WI38 (cell line): ENCODE results near the gene WNT2B.

Source experiments
- H3K4me3 ChIP-seq: 2 replicates; pipeline ENCODE4 v1.5.1; 2011; ENCODE audit warnings: low read depth, mild to moderate bottlenecking, control low read depth, low read length
- TF ChIP-seq, protein P1 (sequence below): IDR thresholded peaks from 2 replicates; pipeline ENCODE4 v1.5.1; 2012; ENCODE audit warnings: low read depth, mild to moderate bottlenecking, control low read depth, low read length

WNT2B gene

DNA sequence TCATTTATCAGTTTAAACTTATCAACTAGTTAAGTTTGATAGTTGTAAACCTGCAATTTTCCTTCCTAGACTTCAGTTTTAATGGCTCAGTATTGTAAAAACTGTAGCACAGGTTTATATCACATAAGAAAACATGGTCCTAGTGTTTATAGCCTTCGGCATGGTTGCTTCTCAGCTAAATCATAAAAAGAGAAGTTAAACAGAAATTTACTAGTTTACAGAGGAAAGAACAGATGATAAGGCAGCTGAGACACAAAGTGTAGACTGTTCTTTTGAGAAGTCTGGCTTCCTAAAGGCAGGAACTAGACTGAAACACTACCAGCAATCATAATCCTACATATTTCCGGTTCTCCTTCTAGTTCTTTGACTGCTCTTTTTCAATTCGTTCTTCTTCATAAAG lies 39.8 kb downstream of the WNT2B start:
- no peak overlapping the region for H3K4me3 ChIP-seq
- TF ChIP-seq, protein P1, sequence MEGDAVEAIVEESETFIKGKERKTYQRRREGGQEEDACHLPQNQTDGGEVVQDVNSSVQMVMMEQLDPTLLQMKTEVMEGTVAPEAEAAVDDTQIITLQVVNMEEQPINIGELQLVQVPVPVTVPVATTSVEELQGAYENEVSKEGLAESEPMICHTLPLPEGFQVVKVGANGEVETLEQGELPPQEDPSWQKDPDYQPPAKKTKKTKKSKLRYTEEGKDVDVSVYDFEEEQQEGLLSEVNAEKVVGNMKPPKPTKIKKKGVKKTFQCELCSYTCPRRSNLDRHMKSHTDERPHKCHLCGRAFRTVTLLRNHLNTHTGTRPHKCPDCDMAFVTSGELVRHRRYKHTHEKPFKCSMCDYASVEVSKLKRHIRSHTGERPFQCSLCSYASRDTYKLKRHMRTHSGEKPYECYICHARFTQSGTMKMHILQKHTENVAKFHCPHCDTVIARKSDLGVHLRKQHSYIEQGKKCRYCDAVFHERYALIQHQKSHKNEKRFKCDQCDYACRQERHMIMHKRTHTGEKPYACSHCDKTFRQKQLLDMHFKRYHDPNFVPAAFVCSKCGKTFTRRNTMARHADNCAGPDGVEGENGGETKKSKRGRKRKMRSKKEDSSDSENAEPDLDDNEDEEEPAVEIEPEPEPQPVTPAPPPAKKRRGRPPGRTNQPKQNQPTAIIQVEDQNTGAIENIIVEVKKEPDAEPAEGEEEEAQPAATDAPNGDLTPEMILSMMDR = no peak

DNA sequence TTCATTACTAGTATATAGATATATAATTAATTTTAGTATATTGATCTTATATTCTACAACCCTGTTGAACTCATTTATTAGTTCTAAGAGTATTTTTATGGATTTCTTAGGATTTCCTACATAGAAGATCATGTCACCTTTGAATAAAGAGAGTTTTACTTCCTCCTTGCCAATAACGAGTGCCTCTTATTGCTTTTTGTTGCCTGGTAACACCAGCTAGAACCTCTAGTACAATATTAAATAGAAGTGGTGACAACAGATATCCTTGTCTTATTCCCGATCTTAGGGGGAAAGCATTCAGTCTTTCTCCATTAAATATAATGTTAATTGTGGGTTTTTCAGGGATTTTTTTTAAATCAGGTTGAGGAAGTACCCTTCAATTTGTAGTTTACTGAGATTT lies 40.8 kb downstream of the WNT2B start:
- TF ChIP-seq, protein P1 = no peak

DNA sequence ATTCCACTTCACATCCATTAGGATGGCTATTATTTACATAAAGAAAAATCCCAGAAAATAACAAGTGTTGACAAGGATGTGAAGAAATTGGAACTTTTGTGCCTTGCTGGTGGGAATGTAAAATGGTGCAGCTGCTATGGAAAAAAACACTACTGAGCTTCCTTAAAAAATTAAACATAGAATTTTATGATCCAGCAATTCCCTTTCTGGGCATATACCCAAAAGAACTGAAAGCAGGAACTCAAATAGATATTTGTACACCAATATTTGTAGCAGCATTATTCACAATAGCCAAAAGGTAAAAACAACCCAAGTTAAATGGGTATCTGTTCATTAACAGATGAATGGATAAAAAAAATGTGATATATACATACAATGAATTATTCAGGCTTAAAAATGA lies 45.6 kb downstream of the WNT2B start:
- TF ChIP-seq, protein P1 = no peak
- H3K4me3 ChIP-seq = no peak overlapping the region

More for the DNA sequence above, 40.8 kb downstream of the WNT2B start:
- H3K4me3 ChIP-seq = no peak overlapping the region

DNA sequence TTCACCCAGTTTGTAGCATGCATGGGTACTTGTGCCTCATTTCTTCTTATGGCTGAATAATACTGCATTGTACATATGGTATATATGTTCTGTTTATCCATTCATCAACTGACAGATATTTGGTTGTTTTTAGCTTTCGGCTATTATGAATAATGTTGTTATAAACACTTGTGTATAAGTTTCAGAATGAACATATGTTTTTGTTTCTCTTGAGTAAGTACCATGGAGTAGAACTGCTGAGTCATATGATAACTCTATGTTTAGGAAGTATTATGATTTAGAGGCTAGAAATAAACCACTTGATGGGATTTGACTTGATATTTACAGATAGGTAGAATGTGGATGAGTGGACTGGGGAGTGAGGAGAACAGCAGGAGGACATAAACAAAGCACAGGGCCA lies 48.6 kb downstream of the WNT2B start:
- TF ChIP-seq, protein P1 = no peak

DNA sequence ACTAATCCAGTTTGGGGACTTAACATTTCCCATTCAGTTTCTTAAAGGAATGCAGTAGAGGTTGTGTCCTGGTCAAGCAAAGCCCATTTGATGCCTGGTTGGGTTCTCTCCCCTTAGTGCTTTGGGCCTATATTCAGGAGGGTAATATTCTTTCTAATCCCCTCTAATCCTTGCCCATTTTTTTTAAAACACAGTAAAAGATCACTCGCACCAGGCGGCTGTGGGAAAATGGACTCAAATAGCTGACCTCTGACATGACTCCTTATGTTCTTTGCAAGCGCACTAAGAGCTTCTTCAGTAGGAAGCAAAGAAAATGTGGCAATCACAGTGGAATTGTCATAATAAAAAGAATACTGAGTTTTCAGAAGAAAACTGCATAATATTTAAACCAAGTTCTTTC lies 49.9 kb downstream of the WNT2B start:
- TF ChIP-seq, protein P1 = no peak
- no peak overlapping the region for H3K4me3 ChIP-seq

More for the DNA sequence above, 48.6 kb downstream of the WNT2B start:
- H3K4me3 ChIP-seq = no peak overlapping the region

DNA sequence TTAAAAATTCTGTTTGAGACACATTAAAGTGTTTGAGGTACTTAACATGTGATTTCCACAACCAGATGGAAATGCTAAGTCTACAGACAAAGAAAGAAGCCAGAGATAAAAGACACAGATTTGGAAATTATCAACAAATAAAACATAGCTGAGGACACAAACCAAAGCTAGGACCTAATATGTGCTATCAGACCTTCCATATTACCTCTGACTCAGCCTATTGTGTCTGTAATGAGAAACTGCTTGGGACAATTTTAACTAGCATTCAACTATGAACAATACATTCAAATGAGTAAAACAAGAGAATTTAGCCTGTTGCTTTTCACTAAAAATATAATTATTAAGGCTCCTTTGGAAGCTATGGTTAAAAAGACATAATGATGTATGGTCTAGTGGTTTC lies 54.6 kb downstream of the WNT2B start:
- TF ChIP-seq, protein P1 = no peak
- no peak overlapping the region for H3K4me3 ChIP-seq

DNA sequence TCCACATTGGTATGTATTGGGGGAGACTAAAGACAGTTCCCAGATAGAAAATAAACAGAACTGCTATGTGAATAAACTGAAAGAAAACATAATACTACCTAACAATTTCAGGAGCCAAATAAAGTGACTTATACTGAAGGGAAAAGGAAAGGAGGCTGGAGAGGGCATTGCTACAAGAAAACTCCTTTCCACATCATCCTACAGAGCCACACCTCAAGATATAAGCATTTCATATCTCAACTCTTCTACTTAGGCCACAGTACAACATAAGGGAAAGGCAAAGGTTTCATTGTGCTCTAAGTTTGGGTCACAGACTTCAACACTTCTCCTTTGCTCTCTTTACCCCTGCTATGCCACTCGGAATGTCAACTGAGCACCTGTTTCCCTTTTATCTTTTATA lies 55.3 kb downstream of the WNT2B start:
- TF ChIP-seq, protein P1 = no peak
- no peak overlapping the region for H3K4me3 ChIP-seq
